NCI-H1436 (cell line): ENCODE results near the gene CTSE.

Source experiments
- DNase-seq: peaks from one replicate; lab custom pipeline; 2025; lab: John Stamatoyannopoulos, UW

CTSE gene

GRCh38 chr1:205991237-205991636 lies 32.5 kb downstream of the CTSE start:
- DNase-seq, result no peak

- DNase-seq, result no peak
Measured at GRCh38 chr1:205990226-205990625, 33.5 kb downstream of the CTSE start.

GRCh38 chr1:205989786-205990185 lies 33.9 kb downstream of the CTSE start:
- DNase-seq, result no peak

GRCh38 chr1:205988585-205988995 lies 35.1 kb downstream of the CTSE start:
- no peak for DNase-seq

- no peak for DNase-seq
Measured at GRCh38 chr1:205986861-205987260, 36.8 kb downstream of the CTSE start.

- no peak for DNase-seq
Measured at GRCh38 chr1:205986292-205986691, 37.4 kb downstream of the CTSE start.

- no peak for DNase-seq
Measured at GRCh38 chr1:205985330-205986005, 38.2 kb downstream of the CTSE start.

GRCh38 chr1:205983925-205984725 lies 39.6 kb downstream of the CTSE start:
- DNase-seq, result peak; percentile 68

- DNase-seq, result no peak
Measured at GRCh38 chr1:205981257-205981656, 42.4 kb downstream of the CTSE start.

GRCh38 chr1:205980237-205980870 lies 43.3 kb downstream of the CTSE start:
- no peak for DNase-seq

GRCh38 chr1:205979301-205979700 lies 44.4 kb downstream of the CTSE start:
- no peak for DNase-seq

- no peak for DNase-seq
Measured at GRCh38 chr1:205978676-205979075, 45.0 kb downstream of the CTSE start.

GRCh38 chr1:205977402-205978014 lies 46.2 kb downstream of the CTSE start:
- peak; percentile 92 for DNase-seq

- DNase-seq, result peak; percentile 81
Measured at GRCh38 chr1:205976708-205977401, 46.8 kb downstream of the CTSE start.

- DNase-seq, result no peak
Measured at GRCh38 chr1:205976036-205976435, 47.7 kb downstream of the CTSE start.

GRCh38 chr1:205975387-205975998 lies 48.2 kb downstream of the CTSE start:
- no peak for DNase-seq

GRCh38 chr1:205974712-205975111 lies 49.0 kb downstream of the CTSE start:
- DNase-seq, result no peak

GRCh38 chr1:205973377-205974232 lies 50.1 kb downstream of the CTSE start:
- DNase-seq, result no peak

- DNase-seq, result no peak
Measured at GRCh38 chr1:205972491-205973168, 51.1 kb downstream of the CTSE start.

GRCh38 chr1:205972081-205972480 lies 51.6 kb downstream of the CTSE start:
- no peak for DNase-seq
